Liver (tissue), 9 donors: ENCODE measurements around the gene PLCL1. TPM values are rescaled to one million over a fixed set of nuclear protein-coding genes. Genes with fewer than 3 reads are reported as not detected.

Experiments
- DNase-seq: peaks from one replicate; pipeline ENCODE4 v3.0.0-alpha.2; 2017; ENCODE audit warnings: low spot score
- H3K27ac ChIP-seq, 2 donors: one replicate each; pipeline ENCODE4 v1.7.0; 2013; ENCODE audit warnings: inconsistent platforms in 2 of 2, low read length in 2 of 2, control low read depth in 1 of 2, low read depth in 1 of 2, mild to moderate bottlenecking in 1 of 2
- H3K27me3 ChIP-seq, 4 donors: one replicate each; pipeline versions ENCODE4 v1.6.1 to v1.7.0; 2013; ENCODE audit warnings: low read length in 3 of 4, inconsistent platforms in 1 of 4, mild to moderate bottlenecking in 1 of 4, moderate library complexity in 1 of 4; ENCODE audit not compliant: control insufficient read depth in 4 of 4, insufficient read depth in 4 of 4
- H3K36me3 ChIP-seq, 4 donors: one replicate each; pipeline versions ENCODE4 v1.6.1 to v1.7.0; 2013; ENCODE audit warnings: low read length in 3 of 4, mild to moderate bottlenecking in 3 of 4, low read depth in 1 of 4, moderate library complexity in 1 of 4; ENCODE audit not compliant: control insufficient read depth in 4 of 4, insufficient read depth in 3 of 4
- H3K4me1 ChIP-seq, 4 donors: one replicate each; pipeline versions ENCODE4 v1.6.1 to v1.7.0; 2013; ENCODE audit warnings: low read length in 3 of 4, mild to moderate bottlenecking in 3 of 4, moderate library complexity in 1 of 4; ENCODE audit not compliant: control insufficient read depth in 4 of 4, insufficient read depth in 4 of 4
- H3K4me3 ChIP-seq, 3 donors: one replicate each; pipeline versions ENCODE4 v1.6.1 to v1.7.0; 2013; ENCODE audit warnings: low read length in 3 of 3, control low read depth in 1 of 3, low read depth in 1 of 3, mild to moderate bottlenecking in 1 of 3
- H3K9ac ChIP-seq, 2 donors: one replicate each; pipeline ENCODE4 v1.7.0; 2013; ENCODE audit warnings: low read length in 2 of 2, mild to moderate bottlenecking in 2 of 2, moderate library complexity in 2 of 2, control low read depth in 1 of 2, low read depth in 1 of 2
- H3K9me3 ChIP-seq, 4 donors: one replicate each; pipeline versions ENCODE4 v1.6.1 to v1.7.0; 2013; ENCODE audit warnings: low read length in 3 of 4; ENCODE audit not compliant: control insufficient read depth in 4 of 4
- EGR1 ChIP-seq, 2 donors: IDR thresholded peaks; 2 replicates each; pipeline ENCODE4 v1.6.1; 2016 to 2018; ENCODE audit warnings: antibody characterized with exemption in 2 of 2, low read depth in 2 of 2
- FOXA2 ChIP-seq: IDR thresholded peaks from 2 replicates; pipeline ENCODE4 v1.6.1; 2016; ENCODE audit warnings: antibody characterized with exemption
- GABPA ChIP-seq, 2 donors: IDR thresholded peaks in 1 of 2; conservative IDR thresholded peaks in 1 of 2; 2 replicates each; pipeline ENCODE4 v1.6.1; 2016; ENCODE audit warnings: antibody characterized with exemption in 2 of 2, mild to moderate bottlenecking in 1 of 2, moderate library complexity in 1 of 2
- NR2F2 ChIP-seq: IDR thresholded peaks from 2 replicates; pipeline ENCODE4 v1.6.1; 2016; ENCODE audit warnings: antibody characterized with exemption
- RXRA ChIP-seq, 2 donors: IDR thresholded peaks; 2 replicates each; pipeline ENCODE4 v1.6.1; 2017 to 2018; ENCODE audit warnings: antibody characterized with exemption in 2 of 2, mild to moderate bottlenecking in 1 of 2
- TAF1 ChIP-seq: conservative IDR thresholded peaks from 2 replicates; pipeline ENCODE4 v1.6.1; 2016; ENCODE audit warnings: antibody characterized with exemption, mild to moderate bottlenecking
- YY1 ChIP-seq: IDR thresholded peaks from 2 replicates; pipeline ENCODE4 v1.6.1; 2016; ENCODE audit warnings: antibody characterized with exemption, mild to moderate bottlenecking
- WGBS: extraction: QIAGEN DNeasy Blood & Tissue Kit; methylation state at CpG from one replicate; pipeline ENCODE4 v1.1.7; 2013; 5-methylcytosine and 5-hydroxymethylcytosine counted together
- polyA plus RNA-seq, 2 donors: library from polyadenylated mRNA; stranded (reverse) in 1 of 2; unstranded in 1 of 2; fragments of 200-250 nt in 1 of 2; fragments of >200 nt in 1 of 2; fragmentation: Nextera tagmentation in 1 of 2; extraction: Ambion mirVana in 1 of 2; gene quantifications; one replicate each; pipeline versions ENCODE4 v1.2.1 to v1.2.3, GENCODE V29; 2013 to 2015
- total RNA-seq, 2 donors: library from RNA; depleted of rRNA; stranded (reverse); fragments of >200 nt; gene quantifications; one replicate each; pipeline ENCODE4 v1.2.3, GENCODE V29; 2014
- TF ChIP-seq, protein P1 (sequence below): IDR thresholded peaks from 2 replicates; pipeline ENCODE4 v1.6.1; 2016; ENCODE audit warnings: antibody characterized with exemption, mild to moderate bottlenecking
- TF ChIP-seq, protein P2 (sequence below): IDR thresholded peaks from 2 replicates; pipeline ENCODE4 v1.6.1; 2016; ENCODE audit warnings: antibody characterized with exemption
- TF ChIP-seq, protein P3 (sequence below): fragments of 150-350 bp; IDR thresholded peaks from 2 replicates; pipeline ENCODE4 v1.5.1; 2017; ENCODE audit warnings: improper control_type of control experiment, low read depth, low read length; ENCODE audit not compliant: missing input control
- TF ChIP-seq, protein P4 (sequence below): IDR thresholded peaks from 2 replicates; pipeline ENCODE4 v1.6.1; 2016; ENCODE audit warnings: antibody characterized with exemption
- donor health status: healthy.
- donor health status: healthy.
- donor health status: healthy.
- donor health status: healthy.
- donor health status: healthy.

Gene PLCL1
- total and polyA plus RNA-seq, 4 donors, result 0.08 to 0.59 (median 0.31) TPM

DNA sequence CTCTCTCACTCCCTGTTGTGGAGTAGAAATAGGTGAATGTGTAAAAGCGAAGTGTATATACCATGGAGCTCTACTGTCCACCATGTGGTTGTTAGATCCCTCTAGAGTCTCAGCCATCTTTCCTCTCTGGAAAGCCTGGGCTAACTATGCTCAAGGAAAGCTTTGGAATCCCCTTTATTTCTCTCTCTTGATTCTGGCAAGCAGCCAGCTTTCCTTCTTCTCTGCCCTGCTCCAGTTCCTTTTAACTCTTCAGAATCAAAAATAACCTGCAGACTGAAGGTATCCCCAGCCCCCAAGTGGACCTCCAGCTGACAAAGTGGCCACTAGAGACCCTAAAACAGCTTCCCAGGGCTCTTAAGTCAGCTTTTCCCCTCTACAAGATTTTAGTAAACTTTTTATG, 381.9 kb downstream of the PLCL1 start (continued):
- TF ChIP-seq, protein P1, sequence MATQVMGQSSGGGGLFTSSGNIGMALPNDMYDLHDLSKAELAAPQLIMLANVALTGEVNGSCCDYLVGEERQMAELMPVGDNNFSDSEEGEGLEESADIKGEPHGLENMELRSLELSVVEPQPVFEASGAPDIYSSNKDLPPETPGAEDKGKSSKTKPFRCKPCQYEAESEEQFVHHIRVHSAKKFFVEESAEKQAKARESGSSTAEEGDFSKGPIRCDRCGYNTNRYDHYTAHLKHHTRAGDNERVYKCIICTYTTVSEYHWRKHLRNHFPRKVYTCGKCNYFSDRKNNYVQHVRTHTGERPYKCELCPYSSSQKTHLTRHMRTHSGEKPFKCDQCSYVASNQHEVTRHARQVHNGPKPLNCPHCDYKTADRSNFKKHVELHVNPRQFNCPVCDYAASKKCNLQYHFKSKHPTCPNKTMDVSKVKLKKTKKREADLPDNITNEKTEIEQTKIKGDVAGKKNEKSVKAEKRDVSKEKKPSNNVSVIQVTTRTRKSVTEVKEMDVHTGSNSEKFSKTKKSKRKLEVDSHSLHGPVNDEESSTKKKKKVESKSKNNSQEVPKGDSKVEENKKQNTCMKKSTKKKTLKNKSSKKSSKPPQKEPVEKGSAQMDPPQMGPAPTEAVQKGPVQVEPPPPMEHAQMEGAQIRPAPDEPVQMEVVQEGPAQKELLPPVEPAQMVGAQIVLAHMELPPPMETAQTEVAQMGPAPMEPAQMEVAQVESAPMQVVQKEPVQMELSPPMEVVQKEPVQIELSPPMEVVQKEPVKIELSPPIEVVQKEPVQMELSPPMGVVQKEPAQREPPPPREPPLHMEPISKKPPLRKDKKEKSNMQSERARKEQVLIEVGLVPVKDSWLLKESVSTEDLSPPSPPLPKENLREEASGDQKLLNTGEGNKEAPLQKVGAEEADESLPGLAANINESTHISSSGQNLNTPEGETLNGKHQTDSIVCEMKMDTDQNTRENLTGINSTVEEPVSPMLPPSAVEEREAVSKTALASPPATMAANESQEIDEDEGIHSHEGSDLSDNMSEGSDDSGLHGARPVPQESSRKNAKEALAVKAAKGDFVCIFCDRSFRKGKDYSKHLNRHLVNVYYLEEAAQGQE, result no peak
- TF ChIP-seq YY1 (no peak), EGR1 (IDR thresholded peaks at IDR 0.05; ENCODE audit: low read depth in 2 of 2) (no peak)

DNA sequence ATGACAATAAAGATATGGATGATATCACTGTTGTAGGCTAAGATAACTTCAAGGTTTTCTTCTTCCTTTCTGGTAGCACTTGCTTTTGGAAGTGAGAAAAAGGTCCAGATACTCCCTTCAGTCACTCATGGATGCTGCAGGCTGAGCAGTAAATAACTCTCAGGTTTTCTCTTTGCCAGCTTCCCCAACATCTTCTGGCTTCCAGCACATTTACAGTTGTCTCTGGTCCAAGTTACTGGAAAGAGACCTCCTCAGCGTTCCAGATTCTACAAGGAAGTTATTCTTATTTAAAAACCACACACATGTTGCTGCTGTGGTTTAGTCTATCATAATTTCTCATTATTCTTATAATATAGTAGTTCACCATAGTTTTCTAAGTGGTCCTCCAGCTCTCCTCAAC, 383.4 kb downstream of the PLCL1 start:
- H3K27ac ChIP-seq, result no peak overlapping the region
- H3K9ac ChIP-seq, result no peak overlapping the region
- no peaks in the 10 kb centered on the region for H3K9me3 ChIP-seq
- H3K4me1 ChIP-seq, result no peaks in the 10 kb centered on the region
- no peak for DNase-seq
- H3K4me3 ChIP-seq, result no peak overlapping the region
- H3K27me3 ChIP-seq, result no peaks in the 10 kb centered on the region
- 57% methylated on average over 1 of the region's 1 CpG for WGBS
- H3K36me3 ChIP-seq, result no peaks in the 10 kb centered on the region
- TF ChIP-seq TAF1, result no peak
- TF ChIP-seq, protein P2, sequence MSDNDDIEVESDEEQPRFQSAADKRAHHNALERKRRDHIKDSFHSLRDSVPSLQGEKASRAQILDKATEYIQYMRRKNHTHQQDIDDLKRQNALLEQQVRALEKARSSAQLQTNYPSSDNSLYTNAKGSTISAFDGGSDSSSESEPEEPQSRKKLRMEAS, result no peak
- TF ChIP-seq NR2F2, result no peak
- TF ChIP-seq, protein P3, sequence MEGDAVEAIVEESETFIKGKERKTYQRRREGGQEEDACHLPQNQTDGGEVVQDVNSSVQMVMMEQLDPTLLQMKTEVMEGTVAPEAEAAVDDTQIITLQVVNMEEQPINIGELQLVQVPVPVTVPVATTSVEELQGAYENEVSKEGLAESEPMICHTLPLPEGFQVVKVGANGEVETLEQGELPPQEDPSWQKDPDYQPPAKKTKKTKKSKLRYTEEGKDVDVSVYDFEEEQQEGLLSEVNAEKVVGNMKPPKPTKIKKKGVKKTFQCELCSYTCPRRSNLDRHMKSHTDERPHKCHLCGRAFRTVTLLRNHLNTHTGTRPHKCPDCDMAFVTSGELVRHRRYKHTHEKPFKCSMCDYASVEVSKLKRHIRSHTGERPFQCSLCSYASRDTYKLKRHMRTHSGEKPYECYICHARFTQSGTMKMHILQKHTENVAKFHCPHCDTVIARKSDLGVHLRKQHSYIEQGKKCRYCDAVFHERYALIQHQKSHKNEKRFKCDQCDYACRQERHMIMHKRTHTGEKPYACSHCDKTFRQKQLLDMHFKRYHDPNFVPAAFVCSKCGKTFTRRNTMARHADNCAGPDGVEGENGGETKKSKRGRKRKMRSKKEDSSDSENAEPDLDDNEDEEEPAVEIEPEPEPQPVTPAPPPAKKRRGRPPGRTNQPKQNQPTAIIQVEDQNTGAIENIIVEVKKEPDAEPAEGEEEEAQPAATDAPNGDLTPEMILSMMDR, result no peak
- TF ChIP-seq, protein P4, sequence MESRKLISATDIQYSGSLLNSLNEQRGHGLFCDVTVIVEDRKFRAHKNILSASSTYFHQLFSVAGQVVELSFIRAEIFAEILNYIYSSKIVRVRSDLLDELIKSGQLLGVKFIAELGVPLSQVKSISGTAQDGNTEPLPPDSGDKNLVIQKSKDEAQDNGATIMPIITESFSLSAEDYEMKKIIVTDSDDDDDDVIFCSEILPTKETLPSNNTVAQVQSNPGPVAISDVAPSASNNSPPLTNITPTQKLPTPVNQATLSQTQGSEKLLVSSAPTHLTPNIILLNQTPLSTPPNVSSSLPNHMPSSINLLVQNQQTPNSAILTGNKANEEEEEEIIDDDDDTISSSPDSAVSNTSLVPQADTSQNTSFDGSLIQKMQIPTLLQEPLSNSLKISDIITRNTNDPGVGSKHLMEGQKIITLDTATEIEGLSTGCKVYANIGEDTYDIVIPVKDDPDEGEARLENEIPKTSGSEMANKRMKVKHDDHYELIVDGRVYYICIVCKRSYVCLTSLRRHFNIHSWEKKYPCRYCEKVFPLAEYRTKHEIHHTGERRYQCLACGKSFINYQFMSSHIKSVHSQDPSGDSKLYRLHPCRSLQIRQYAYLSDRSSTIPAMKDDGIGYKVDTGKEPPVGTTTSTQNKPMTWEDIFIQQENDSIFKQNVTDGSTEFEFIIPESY, result no peak

DNA sequence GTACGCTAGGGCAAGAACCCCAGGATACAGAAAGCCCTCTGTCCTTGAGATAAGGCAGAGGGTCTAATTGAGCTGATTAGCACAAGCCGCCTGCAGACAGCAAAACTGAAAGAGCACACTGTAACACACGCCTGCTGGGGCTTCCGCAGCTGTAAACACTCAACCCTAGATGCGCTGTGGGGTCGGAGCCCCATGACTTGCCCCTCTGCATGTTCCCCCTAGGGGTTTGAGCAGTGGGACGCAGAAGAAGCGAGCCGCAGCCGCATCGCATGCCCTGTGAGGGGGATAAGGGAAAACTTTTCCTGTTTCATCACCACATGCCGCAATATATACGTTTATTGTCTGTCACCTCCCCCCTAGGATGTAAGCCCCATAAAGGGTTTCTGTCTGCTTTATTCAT, 384.6 kb downstream of the PLCL1 start:
- H3K4me1 ChIP-seq, result no peaks in the 10 kb centered on the region
- no peaks in the 10 kb centered on the region for H3K27me3 ChIP-seq
- H3K27ac ChIP-seq, result no peak overlapping the region
- no peaks in the 10 kb centered on the region for H3K36me3 ChIP-seq
- H3K4me3 ChIP-seq, result no peak overlapping the region
- WGBS, result 68% methylated on average over 13 of the region's 13 CpGs
- DNase-seq, result no peak
- H3K9ac ChIP-seq, result no peak overlapping the region
- H3K9me3 ChIP-seq, result no peaks in the 10 kb centered on the region
- TF ChIP-seq, protein P3, result no peak
- TF ChIP-seq, protein P4, result no peak
- TF ChIP-seq GABPA (IDR thresholded peaks at IDR 0.05 in 1 of 2, conservative IDR thresholded peaks at IDR 0.05 in 1 of 2), result no peak
- TF ChIP-seq NR2F2, result no peak
- TF ChIP-seq, protein P1, result no peak
- no peak for TF ChIP-seq EGR1 (IDR thresholded peaks at IDR 0.05; ENCODE audit: low read depth in 2 of 2)
- TF ChIP-seq TAF1, result no peak
- no peak for TF ChIP-seq RXRA (IDR thresholded peaks at IDR 0.05)
- TF ChIP-seq, protein P2, result no peak
- TF ChIP-seq FOXA2, result no peak
